ENCODE results near the gene KRT79. TPM values are rescaled to one million over a fixed set of nuclear protein-coding genes. Genes with fewer than 3 reads are reported as not detected.

KRT79 gene
- total and polyA plus RNA-seq, 2 of the 8 experiments (the other 6 are each of a cell fraction or from before 2014, with no cell fraction given), result not detected

GRCh38 chr12:52846356-52846970, 12.4 kb upstream of the KRT79 start:
- CTCF ChIA-PET (ENCODE audit: partially characterized antibody), result interaction anchor here (0.7 to 1.4 kb wide), 2 partner anchors 19 to 134 kb away, joined by 5 to 7 read pairs; no protein-coding TSS in a partner anchor
- H3K4me3 ChIP-seq (ENCODE audit: extremely low read depth in 1 of 4, insufficient read depth in 2 of 4, low read depth in 3 of 4, low read length in 4 of 4), result no peak overlapping the region
- no peaks in the 10 kb centered on the region for H3K23me2 ChIP-seq (ENCODE audit: low read depth, low read length)
- no peak overlapping the region for H4K91ac ChIP-seq (replicated peaks; ENCODE audit: insufficient read length, low read length)
- H3K18ac ChIP-seq (ENCODE audit: extremely low read depth, low read length), result no peak overlapping the region
- H3K4me1 ChIP-seq (replicated peaks in 1 of 4; ENCODE audit: control insufficient read depth in 3 of 4, insufficient read depth in 4 of 4, low read length in 3 of 4), result no peaks in the 10 kb centered on the region
- H3K14ac ChIP-seq (ENCODE audit: insufficient read length), result no peak overlapping the region
- WGBS, 2 experiments (ENCODE audit: extremely low coverage in 1 of 2, insufficient coverage in 1 of 2, insufficient read length in 1 of 2, insufficient replicate concordance in 2 of 2, low coverage in 1 of 2, low lambda C conversion rate in 2 of 2, missing lambda C conversion rate in 1 of 2), result 92% methylated on average over 8 of the region's 8 CpGs; no CpG with 5 or more reads in 1 of the 2 experiments
- POLR2A ChIA-PET (ENCODE audit: partially characterized antibody), result no interaction called here
- no peak overlapping the region for H2BK15ac ChIP-seq (ENCODE audit: low read length)
- no peaks in the 10 kb centered on the region for H3K79me2 ChIP-seq (ENCODE audit: control insufficient read depth in 1 of 2, insufficient read depth in 2 of 2, low read length in 2 of 2)
- H3K4ac ChIP-seq (replicated peaks; ENCODE audit: insufficient read length, low read depth, low read length), result no peak overlapping the region
- no peak overlapping the region for H3K9ac ChIP-seq (replicated peaks in 1 of 4; ENCODE audit: extremely low read depth in 1 of 4, low read depth in 3 of 4, low read length in 3 of 4)
- no peaks in the 10 kb centered on the region for H3K27me3 ChIP-seq (replicated peaks in 1 of 4; ENCODE audit: control insufficient read depth in 3 of 4, extremely low read depth in 1 of 4, insufficient read depth in 3 of 4, low read length in 3 of 4)
- H2AFZ ChIP-seq (ENCODE audit: low read length), result no peak overlapping the region
- H3K4me2 ChIP-seq (ENCODE audit: insufficient read depth in 1 of 2, low read depth in 2 of 2, low read length in 2 of 2), result no peak overlapping the region
- no peaks in the 10 kb centered on the region for H3K79me1 ChIP-seq (ENCODE audit: low read depth, low read length)
- no peak overlapping the region for H2BK5ac ChIP-seq (ENCODE audit: low read depth, low read length)
- H3K9me3 ChIP-seq (ENCODE audit: insufficient read depth in 2 of 2, low read depth in 1 of 2, low read length in 1 of 2), result no peaks in the 10 kb centered on the region; a peak in 1 of 4 replicates
- FAIRE-seq (no peak), DNase-seq (ENCODE audit: low read depth in 1 of 2, low spot score in 2 of 2) (no peak)
- H4K8ac ChIP-seq (ENCODE audit: extremely low read depth, insufficient read depth, low read length), result no peak overlapping the region
- no peak overlapping the region for H3K56ac ChIP-seq (replicated peaks; ENCODE audit: insufficient read length, low read depth, low read length)
- no peak overlapping the region for H3K27ac ChIP-seq (ENCODE audit: low read depth, low read length)
- H4K20me1 ChIP-seq (replicated peaks in 1 of 2; ENCODE audit: control insufficient read depth in 1 of 2, insufficient read depth in 2 of 2, low read length in 2 of 2), result no peaks in the 10 kb centered on the region
- H2BK20ac ChIP-seq (ENCODE audit: low read length), result no peak overlapping the region
- H4K5ac ChIP-seq (ENCODE audit: insufficient read length, low read depth, low read length), result no peak overlapping the region
- H2AK5ac ChIP-seq (ENCODE audit: low read depth, low read length), result no peak overlapping the region
- no peak overlapping the region for H2BK12ac ChIP-seq (ENCODE audit: low read depth, low read length)
- H3K36me3 ChIP-seq (ENCODE audit: control insufficient read depth in 2 of 4, insufficient read depth in 4 of 4, low read length in 3 of 4), result no peaks in the 10 kb centered on the region
- H3K23ac ChIP-seq (ENCODE audit: insufficient read length), result no peak overlapping the region
- H2BK120ac ChIP-seq (replicated peaks; ENCODE audit: low read depth, low read length), result no peak overlapping the region
- TF ChIP-seq YY1 (IDR thresholded peaks at IDR 0.05; ENCODE audit: low read depth, low read length) (no peak), HDAC6 (IDR thresholded peaks at IDR 0.05; ENCODE audit: low read depth, low read length) (no peak), RBBP5 (IDR thresholded peaks at IDR 0.05; ENCODE audit: borderline replicate concordance, low read depth, low read length) (no peak), TBP (IDR thresholded peaks at IDR 0.05; ENCODE audit: low read depth, low read length) (no peak), ATF2 (IDR thresholded peaks at IDR 0.05; ENCODE audit: low read length) (no peak), CBX5 (IDR thresholded peaks at IDR 0.05; ENCODE audit: low read depth, low read length) (no peak), CREB1 (IDR thresholded peaks at IDR 0.05) (no peak), RAD21 (IDR thresholded peaks at IDR 0.05 in 1 of 2, conservative IDR thresholded peaks at IDR 0.05 in 1 of 2; ENCODE audit: low read depth in 2 of 2, low read length in 2 of 2) (no peak), GTF2F1 (IDR thresholded peaks at IDR 0.05; ENCODE audit: borderline replicate concordance, low read depth, low read length) (no peak), CHD1 (IDR thresholded peaks at IDR 0.05; ENCODE audit: low read depth, low read length) (no peak)

Measured in H1 (cell line).